ENCODE results near the gene MRGPRX2.

Gene MRGPRX2

DNA sequence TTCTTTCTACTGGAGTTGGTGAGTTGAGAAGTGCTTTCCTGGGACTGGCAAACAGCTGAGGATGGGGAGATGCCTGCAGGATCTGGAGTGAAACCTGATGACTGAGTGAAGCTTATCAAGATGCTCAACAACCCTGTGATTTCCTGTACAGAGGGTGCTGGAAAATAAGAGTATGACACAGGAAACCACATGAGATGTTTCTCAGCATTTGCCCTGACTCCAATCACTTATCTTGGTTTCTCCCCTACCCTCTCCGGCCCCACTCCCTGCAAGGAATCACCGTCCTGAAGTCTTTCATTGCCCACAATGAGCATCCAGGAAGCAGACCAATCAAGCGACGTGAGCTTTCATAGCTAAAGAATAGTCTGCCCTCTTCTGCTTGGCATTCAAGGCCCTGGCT is at the start of gene MRGPRX2:
Gene MRGPRX2 (minus strand): TSS at position 89 of the 400 bp plus-strand sequence. CDS start 4,315 bp downstream, outside the sequence.
- DNase-seq, result no peak

GRCh38 chr11:19110295-19110694 is 49.8 kb upstream of the MRGPRX2 start:
- no peak for DNase-seq

- no peak for DNase-seq
These were observed 46.6 kb upstream of the MRGPRX2 start for GRCh38 chr11:19107125-19107524.

GRCh38 chr11:19105011-19105410 is 44.5 kb upstream of the MRGPRX2 start:
- DNase-seq, result no peak

DNA sequence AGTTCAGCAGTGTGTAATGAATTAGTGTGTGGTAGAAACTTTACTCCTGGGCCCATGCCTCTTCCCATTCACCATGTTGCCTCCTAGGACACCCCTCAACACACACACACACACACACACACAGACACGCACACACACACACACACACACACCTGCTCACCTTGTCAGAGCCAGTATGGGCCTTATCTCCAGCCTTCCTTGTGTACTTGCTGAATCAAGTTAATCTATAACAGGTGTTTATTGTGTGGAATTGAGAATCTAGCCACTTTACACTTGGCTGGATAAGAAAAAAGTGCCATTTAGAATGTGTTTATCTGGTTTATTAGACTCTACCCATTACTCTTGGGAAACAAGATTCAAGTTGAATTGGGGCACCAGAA is 42.0 kb upstream of the MRGPRX2 start:
- DNase-seq, result no peak

DNA sequence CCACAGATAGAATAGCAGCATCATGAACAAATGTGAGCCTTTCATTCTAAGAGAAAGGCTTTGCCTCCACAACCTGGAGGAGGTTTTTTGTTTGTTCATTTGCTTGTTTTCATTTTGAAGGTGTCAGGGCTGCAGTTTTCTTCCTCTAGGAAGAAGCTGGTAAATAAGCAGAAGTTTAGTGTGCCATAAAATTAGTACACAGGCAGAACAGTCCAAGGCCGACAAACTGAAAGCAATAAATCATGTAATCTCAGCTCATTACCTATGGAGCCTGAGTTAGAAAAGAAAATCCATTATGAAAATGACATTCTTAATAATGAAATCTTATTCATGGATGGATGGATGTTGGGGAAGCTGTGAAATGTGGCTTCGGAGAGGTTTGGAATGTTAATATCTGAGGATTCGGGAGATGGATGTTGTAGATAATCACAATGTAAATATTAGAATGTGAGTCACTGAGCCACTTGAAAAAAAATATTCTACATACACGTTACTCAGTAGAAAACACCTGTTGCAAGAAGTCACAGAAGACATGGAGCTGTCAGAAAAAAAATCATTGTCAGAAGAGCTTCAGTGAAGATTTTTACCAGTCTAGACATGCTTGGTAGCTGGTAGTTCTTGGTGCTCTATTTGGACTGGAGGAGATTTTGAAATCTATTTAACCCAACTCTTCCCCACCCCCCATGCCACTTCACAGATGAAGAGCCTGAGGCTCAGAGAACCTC is 41.4 kb upstream of the MRGPRX2 start:
- DNase-seq, result no peak

DNA sequence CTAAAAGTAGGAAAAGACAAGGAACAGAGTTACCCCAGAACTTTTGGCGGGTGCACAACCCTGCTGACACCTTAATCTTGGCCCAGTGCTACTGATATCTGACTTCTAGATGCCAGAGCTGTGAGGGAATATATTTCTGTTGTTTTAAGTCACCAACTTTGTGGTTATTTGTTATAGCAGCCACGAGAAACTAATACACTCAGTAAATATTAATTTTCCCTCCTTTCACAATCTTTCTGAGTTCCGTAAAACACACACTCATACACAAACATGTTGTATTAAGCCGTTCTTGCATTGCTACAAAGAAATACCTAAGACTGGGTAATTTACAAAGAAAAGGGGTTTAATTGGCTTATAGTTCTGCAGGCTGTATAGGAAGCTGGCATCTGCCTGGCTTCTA is 40.4 kb upstream of the MRGPRX2 start:
- no peak for DNase-seq

- no peak for DNase-seq
These were observed 38.6 kb upstream of the MRGPRX2 start for GRCh38 chr11:19099093-19099492.

DNA sequence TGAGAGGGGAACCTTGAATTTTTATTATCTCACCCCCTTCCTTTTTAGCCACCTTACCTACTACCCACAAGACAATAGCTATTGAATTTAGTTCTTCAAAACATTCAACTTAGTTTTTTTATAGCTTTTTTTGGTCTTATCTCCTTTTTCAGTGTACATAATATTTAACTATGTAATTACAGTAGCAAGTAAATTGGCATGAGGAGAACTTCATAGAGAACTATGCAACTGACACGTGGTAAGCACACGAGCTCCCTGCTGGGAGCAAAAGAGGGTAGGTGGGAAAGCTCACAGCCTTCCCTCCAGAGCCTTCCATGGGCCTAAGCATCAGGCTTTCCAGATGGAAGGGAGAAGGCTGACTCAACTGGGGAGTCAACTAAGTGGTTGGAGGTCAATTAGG is 34.3 kb upstream of the MRGPRX2 start:
- no peak for DNase-seq

DNA sequence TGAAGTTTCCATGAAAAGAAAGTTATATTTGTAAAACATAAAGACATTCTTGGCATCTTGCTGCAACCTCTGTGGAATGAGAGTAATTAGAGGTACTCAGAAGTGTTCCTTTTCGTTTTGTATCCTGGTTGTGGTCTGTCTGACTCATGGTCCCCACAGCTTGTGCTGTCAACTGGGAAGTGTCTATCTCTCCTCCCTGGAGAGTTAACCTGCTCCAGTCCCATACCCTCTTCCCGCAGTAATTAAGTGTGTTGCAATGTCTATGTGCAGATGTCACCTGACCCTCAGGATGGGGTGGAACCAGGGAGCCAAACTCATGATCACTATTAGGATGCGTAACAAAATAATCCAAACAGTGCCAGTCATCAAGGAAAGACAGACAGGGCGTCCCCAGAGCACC is 33.5 kb upstream of the MRGPRX2 start:
- no peak for DNase-seq

- DNase-seq, result no peak
These were observed 32.3 kb upstream of the MRGPRX2 start for GRCh38 chr11:19092850-19093249.

- DNase-seq, result no peak
These were observed 31.8 kb upstream of the MRGPRX2 start for GRCh38 chr11:19092342-19092741.

GRCh38 chr11:19091366-19091765 is 30.8 kb upstream of the MRGPRX2 start:
- DNase-seq, result no peak

GRCh38 chr11:19089421-19089820 is 28.9 kb upstream of the MRGPRX2 start:
- DNase-seq, result no peak

DNA sequence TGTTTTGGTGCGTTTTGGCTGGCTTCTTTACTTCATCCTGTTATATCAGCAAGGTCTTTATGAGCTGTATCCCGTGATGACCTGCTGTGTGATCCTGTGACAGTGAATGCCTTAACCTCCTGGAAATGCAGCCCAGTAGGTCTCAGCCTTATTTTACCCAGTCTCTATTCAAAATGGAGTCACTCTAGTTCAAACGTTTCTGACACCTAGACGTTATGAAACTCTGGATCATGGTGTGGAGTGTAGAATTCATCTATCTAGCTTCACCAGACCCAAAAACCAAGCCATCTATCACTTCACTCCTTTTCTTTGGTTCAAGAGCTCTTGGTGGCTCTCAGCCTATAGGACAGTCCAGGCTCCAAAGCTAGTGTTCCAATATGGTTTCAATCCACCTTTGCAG is 28.3 kb upstream of the MRGPRX2 start:
- no peak for DNase-seq

DNA sequence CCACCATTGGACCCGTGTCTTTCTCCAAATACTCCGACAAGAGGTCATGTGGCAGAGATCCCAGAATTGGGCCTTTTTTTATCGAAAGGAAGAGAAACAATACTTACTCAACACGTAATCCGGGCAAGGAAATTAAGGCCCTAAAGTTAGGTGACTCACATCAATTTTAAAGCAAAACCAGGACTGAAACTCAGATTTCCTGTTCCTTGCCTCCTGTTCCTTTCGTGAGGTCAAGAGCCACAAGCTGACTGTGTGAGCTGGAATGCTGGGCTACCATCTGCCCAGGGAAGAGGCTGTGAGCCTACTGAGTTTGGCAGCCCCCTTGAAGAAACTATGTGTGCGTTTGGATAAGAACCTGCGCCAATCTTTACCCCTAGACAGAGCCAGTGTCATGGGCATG is 27.1 kb upstream of the MRGPRX2 start:
- no peak for DNase-seq

DNA sequence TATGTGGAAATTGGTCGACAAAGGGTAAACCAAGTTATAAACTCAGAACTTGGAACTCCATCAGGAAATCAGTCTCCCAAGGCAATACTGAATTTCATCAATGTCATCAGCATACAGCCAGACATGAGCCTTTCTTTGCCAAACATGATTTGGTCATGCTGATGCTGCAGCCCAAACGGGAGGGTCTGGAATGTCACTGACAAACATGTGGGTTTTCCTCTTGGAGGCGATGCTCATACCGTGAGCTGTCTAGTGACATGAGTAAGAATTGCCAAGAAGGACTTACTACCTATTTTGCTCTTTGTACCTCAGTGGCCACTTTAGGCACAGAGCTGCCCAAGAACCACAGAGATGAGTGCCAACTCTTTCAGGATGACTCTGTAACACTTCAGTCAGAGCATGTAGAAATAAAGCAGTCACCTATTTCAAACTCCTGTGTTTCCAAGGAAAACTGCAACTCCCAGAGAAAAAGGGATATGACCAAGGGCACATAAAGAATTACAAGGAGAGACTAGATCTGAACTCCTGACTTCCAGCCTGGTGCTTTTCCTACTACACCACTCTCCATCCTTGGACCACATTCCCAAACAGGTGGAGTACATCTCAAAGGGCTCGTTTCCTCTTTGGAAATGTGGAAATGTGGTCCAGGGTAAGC is 24.3 kb upstream of the MRGPRX2 start:
- no peak for DNase-seq

DNA sequence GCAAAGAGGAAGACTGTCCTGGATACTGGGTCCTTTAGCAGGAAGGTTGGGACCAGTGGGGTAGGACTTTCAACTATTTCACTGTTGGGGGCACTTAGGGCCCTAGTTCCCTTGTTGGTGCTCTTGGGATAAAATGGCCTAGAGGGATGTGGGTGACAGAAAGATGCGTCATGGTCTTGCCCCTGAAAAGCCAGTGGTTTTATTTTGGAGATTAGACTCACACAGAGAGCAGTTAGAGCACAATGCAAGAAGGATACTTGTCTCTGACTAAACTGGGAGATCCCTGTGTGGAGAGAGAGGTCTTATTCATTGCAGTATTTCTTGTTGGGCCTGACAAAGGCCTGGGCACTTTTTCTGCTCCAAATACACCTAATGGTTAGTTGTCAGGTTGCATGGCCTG is 22.6 kb upstream of the MRGPRX2 start:
- DNase-seq, result no peak

DNA sequence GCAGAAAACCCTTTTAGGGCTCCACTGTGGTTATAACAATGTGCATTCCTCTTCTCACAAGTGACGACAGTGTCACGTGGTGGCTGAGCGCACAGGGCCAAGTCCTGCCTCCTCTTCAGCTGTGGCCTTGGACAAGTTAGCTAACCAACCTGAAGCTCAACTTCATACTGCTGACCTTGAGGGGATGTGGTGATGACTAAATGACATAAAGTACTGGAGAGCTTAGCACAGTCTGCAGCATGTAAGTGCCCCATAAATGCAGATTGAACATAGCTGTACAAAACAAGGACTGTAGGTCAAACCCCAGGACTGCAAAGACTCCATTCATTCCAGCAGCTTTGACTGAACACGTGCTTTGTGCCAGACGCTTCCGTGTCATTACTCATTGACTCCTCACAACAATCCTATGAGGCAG is 20.1 kb upstream of the MRGPRX2 start:
- DNase-seq, result no peak

GRCh38 chr11:19079643-19080440 is 19.3 kb upstream of the MRGPRX2 start:
- DNase-seq, result no peak

DNA sequence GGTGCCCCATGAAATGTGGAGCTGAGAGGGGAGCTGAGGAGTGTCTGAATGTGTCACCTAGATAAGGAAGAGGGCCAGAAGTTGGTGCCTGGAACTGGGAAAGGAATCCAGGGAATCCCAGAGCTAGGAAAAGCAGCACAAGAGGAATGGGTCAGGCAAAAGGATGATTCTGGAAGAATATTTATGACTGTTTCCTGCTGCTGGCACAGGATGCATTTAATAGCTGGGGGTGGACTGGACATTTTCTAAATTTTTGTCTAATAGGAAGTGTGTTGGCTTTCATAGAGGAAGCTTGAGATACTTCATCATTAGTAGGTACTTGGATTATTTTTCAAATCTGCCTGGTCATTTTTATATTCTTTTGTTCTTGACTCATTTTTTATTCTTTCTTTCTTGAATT is 17.4 kb upstream of the MRGPRX2 start:
- no peak for DNase-seq

- no peak for DNase-seq
These were observed 16.4 kb upstream of the MRGPRX2 start for GRCh38 chr11:19076744-19077589.

DNA sequence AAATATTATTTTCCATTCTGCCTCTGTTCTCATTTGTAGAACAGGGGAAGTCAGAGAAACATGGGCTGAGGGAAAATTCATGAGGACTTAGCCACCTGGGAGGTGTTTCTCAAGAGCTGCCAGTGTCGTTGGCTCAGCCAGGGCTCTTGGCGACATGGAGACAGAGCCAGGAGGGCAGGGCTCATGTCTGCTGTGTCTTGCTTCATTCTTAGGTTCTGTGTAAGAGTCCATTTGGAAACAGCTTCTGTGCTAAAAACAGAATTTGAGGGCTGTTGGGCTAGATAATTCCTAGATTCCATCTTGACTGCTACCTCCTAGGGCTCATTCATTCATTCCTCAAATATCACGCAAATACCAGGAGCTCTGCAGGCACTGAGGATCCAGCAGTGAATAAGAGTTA is 15.1 kb upstream of the MRGPRX2 start:
- DNase-seq, result no peak

Data from SHP77 (cell line).